A673 (cell line): ENCODE measurements around the gene GJD3.

Experiments
- EZH2 ChIP-seq: fragments of 200-600 bp; sonication (generic); IDR thresholded peaks from 2 replicates; pipeline ENCODE4 v1.6.1; 2017; ENCODE audit warnings: borderline replicate concordance, low read depth, mild to moderate bottlenecking, mixed read lengths, antibody characterized with exemption, low read length; ENCODE audit not compliant: poor library complexity, severe bottlenecking
- TF ChIP-seq, protein P1 (sequence below): fragments of 300-800, 200-600 bp; sonication (generic); conservative IDR thresholded peaks from 2 replicates; pipeline ENCODE4 v1.5.1; 2017; ENCODE audit warnings: low read depth, mild to moderate bottlenecking, antibody characterized with exemption, low read length, moderate library complexity, mixed read lengths

DNA sequence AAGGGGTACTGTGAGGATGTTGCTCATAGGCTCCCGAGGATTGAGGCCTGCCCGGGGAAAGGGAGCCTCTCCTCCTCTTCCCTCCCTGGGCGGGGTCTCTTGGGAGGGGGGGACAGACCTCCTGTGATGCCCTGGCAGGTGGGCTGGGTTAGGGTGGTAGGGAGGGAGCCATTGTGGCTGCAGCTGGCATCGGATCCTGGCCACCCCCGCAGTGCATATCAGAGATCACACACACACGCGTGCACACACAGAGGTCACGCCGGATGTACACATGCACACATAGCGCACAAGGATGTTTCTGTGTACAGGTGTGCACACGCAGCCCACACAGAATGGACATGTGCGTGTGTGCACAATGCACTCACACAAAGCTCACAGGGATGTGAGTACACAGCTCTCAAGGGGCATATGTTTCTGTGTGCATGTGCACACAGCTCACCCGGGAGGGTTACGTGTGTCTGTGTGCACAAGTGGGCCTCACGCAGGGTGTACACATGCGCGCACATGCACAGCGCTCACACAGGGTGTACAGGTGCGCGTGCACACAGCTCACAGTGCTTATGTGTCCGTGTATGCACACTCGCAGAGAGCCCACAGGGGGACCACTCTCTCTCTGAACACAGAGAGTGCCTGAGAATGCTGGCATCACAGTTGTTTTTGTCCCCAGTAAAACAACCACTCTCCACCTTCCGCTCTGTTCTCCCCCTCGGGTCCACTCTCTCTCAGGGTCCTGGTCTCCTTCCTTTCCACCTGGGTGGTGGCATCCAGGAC lies 2.4 kb downstream of the GJD3 start:
- no peak for TF ChIP-seq EZH2
- TF ChIP-seq, protein P1, sequence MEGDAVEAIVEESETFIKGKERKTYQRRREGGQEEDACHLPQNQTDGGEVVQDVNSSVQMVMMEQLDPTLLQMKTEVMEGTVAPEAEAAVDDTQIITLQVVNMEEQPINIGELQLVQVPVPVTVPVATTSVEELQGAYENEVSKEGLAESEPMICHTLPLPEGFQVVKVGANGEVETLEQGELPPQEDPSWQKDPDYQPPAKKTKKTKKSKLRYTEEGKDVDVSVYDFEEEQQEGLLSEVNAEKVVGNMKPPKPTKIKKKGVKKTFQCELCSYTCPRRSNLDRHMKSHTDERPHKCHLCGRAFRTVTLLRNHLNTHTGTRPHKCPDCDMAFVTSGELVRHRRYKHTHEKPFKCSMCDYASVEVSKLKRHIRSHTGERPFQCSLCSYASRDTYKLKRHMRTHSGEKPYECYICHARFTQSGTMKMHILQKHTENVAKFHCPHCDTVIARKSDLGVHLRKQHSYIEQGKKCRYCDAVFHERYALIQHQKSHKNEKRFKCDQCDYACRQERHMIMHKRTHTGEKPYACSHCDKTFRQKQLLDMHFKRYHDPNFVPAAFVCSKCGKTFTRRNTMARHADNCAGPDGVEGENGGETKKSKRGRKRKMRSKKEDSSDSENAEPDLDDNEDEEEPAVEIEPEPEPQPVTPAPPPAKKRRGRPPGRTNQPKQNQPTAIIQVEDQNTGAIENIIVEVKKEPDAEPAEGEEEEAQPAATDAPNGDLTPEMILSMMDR, result no peak
